GM20000 (cell line): ENCODE results near the gene MYO5B.
"Not testable (repeated sequence)": the region's sequence is repeated elsewhere in the genome, so short reads cannot be mapped to it uniquely, and the experiment has no call there.

Experiments
- DNase-seq: peaks from one replicate; pipeline ENCODE4 v3.0.0; 2012; ENCODE audit warnings: low spot score
- TF ChIP-seq, protein P1 (sequence below): IDR thresholded peaks from 2 replicates; pipeline ENCODE4 v1.5.1; 2012; ENCODE audit warnings: mild to moderate bottlenecking, control low read depth; ENCODE audit errors: extremely low read depth, missing control alignments

MYO5B gene

DNA sequence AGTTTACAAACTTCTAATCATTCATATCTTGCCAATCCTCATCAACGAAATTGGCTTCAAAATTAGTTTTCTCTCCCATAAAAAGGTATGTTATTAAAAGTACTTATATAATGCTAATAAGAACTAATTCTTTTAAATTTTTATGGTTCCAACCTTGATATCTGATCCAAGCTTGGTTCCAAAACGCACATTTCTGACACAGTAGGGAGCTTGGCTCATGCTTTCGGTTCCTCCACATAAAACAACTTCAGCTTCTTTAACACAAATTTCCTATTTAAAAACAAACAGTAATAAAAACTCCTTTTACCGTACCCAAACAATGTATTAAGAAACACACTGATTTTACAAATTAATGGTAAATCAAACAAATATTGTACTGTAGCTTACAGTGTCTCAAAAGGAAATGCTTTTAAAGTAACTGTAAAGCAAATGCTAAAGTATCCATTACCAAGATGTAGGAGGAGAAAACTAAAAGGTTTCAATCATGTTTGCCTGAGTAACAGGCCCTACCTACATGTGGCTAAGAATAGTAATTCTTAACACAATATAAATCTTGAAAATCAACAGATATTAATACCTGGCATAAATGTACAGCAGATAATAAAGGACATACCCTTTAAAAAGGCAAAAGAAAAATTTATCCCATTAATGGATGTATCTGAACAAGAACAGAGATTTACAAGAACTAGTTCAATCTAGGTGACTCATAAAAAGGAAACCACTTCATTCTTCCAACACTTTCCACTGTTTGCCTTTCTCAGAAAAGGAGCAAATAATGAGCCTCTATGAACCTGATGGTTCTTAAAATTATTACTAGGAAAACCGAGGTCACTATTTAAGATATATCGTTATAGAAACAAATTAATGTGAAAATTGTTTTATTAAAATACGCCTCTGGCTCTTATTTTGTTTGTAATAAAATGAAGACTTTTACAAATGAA lies 399.1 kb downstream of the MYO5B start:
- DNase-seq: no peak
- TF ChIP-seq, protein P1, sequence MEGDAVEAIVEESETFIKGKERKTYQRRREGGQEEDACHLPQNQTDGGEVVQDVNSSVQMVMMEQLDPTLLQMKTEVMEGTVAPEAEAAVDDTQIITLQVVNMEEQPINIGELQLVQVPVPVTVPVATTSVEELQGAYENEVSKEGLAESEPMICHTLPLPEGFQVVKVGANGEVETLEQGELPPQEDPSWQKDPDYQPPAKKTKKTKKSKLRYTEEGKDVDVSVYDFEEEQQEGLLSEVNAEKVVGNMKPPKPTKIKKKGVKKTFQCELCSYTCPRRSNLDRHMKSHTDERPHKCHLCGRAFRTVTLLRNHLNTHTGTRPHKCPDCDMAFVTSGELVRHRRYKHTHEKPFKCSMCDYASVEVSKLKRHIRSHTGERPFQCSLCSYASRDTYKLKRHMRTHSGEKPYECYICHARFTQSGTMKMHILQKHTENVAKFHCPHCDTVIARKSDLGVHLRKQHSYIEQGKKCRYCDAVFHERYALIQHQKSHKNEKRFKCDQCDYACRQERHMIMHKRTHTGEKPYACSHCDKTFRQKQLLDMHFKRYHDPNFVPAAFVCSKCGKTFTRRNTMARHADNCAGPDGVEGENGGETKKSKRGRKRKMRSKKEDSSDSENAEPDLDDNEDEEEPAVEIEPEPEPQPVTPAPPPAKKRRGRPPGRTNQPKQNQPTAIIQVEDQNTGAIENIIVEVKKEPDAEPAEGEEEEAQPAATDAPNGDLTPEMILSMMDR: no peak

DNA sequence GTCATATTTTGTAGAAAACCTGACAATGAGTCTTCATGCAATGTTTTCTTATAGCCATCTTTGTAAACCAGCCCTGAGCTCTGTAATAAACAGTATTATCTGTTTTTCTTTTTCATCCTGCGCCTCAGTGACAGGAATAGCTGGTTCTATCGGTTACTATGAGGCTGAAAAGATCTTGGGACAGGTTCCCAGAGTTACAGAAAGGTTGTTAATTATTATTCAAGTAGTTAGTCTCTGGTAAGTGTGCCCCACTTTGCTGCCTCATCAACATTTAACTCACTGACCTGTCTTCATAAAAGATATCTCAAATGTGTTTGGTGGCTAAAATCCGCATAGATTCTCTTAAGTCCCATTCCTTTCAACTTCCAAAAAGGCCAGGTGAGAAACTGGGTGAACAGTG lies 400.2 kb downstream of the MYO5B start:
- TF ChIP-seq, protein P1: no peak
- no peak for DNase-seq

DNA sequence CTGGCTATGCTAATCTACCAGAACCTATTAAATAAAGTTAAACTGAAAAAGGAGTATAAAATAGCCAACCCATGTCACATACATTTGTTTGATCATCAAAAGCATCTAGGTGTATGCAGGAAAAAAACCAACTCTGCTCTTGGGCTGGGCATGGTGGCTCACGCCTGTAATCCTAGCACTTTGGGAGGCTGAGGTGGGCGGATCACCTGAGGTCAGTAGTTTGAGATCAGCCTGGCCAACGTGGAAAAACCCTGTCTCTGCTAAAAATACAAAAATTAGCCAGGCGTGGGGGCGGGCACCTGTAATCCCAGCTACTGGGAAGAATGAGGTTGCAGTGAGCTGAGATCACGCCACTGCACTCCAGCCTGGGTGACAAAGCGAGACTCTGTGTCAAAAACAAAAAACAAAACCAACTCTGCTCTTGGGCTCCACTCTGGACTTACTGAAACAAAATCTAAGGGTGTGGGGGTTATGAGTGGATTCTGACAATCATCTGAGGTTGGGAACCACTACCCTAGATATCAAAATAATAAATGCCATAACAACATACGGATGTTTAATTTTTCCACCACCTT lies 405.3 kb downstream of the MYO5B start:
- DNase-seq: not testable (repeated sequence)

DNA sequence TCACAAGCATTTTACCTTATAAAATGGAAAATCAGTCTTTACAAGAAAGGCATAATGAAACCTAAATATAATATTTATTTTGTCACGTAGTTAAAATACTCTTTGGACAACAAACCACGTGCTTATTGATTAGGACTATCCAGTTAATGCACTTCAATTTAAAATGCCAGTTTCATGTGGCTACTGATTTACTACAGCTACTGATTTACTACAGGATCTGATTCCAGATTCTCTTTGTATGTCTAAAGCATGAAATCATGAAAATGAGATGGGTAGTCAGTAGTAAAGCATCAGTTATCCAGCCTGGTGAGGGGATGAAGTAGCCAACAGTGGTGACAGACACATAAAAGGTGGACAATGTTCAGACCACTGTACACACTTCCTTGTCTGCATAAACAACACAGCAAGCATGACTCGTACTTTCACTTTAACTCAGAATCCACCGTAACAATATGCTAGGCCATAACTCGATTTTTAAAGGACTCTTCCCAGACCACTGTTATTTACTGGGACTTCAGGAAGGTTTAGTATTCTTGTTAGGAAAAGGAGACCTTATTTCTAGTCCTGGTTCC lies 406.5 kb downstream of the MYO5B start:
- TF ChIP-seq, protein P1: no peak

DNA sequence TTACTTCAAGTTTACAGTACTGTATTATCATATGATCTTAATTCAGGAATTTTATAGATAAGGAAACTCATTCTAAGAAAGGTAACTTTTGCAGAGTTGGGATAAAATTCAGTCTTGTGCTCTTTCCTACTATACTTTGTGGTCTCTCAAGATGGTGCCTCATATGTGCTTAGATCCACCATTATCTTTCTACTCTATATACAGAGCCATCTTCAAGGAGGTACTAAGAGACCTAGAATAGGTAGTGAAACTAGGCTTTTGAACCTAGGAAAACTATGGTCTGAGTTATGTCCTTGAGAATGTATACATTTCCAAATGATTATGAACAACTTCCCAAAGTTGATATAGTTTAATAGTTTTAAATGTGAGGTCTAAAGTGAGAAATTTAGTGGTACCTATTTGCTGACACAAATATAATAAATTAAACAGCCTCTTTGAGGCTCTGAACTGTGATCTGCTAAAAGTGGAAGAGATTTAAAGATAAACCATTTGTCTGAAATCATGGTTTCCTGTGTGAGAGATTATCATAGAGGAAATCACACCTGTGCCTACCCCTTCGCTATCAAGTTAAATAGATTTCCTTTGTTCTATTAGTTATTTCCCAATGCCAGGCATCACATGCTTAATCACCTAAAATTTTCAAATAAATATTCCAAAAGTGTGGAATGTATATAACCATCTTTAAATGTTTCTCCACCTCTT lies 408.8 kb downstream of the MYO5B start:
- TF ChIP-seq, protein P1: no peak
- DNase-seq: no peak

More for the DNA sequence above, 406.5 kb downstream of the MYO5B start:
- peak; percentile 42 for DNase-seq

DNA sequence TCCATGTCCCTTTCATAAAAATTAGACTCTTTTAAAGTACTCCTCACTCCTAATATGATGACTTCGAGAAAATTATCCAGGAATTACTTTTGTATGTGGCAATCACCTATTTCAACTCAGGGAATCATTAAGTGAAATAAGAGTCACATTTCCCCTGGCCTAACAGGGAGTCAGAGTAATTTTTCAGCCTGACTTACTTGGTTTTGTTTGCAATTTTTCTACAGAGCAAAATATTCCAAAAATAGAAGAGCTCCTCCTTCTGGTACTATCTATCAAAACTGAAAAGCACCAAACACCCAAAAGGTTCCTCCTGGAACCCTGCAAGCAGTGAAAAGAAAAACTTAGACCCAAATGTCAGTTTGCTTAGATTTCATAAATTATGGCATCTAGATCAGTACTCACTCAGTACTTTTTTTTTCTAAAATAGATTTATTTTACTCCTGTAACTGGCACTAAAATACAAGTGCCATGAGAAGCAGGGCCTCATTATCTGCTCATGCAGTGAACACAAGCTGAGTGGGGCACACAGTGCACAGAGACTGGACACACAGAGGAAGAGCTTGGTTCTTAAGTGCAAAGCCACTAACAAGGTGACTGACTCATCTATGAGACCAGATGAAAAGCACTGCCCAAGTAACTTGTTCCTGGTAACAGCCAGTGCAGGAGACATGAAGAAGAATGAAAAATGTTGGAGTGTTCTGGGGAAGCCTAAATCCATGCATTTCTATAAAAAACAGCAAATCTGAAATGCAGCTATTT lies 410.3 kb downstream of the MYO5B start:
- TF ChIP-seq, protein P1: no peak
- DNase-seq: no peak

DNA sequence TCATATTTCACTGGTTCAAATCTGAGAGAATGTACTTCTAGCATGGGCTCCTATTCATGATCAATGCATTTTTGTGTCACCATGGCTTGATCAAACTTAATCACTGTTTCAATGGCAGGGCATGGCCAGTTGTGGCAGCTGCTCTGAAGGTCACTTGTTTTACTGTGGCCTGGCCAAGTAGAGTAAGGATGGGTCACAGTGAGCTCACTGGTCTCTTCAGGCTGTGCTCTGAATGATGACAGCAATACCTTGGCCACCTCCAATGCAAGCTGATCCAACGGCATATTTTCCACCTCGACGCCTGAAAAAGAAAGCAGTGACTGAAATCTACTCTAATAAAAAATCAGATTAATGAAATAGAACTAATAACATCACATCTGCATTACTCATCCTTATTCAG lies 411.3 kb downstream of the MYO5B start:
- not testable (repeated sequence) for DNase-seq
